Measurements from ENCODE around the gene ZFP36.

ZFP36 gene

DNA sequence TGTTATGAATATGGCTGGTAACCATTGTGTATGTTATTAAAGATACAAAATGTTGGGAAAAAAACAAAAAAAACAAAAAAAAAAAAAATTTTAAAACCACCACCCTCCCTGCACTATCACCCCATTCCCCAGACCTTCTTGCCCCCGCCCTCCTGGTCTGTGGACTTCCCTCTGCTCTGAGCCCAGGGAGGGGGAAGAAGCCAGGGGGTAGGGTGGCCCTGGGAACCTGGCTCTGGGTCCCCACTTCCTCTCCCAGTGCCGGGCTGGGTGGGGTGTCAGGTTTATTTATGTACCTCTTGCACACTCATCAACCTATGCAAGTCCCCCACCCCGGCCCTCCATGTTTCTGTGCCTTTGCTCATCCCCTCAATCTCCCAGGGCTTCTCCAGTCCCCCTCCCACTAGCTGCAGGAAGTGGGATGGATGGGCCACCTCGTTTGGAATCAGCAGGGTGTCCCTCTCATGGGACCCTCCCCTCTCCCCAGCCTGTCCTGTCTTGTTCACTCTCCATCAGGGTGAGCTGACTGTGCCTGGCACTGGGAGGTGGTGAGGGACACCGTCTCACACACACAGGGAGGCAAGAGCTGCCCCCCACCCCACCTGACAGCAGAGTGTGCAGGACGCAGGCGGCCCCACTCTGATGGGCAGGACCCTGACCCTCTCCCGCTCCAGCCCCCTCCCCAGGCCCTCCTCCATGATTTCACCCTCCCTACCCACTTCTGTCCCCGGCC, 21.6 kb upstream of the ZFP36 start:
- no peak for DNase-seq

GRCh38 chr19:39385629-39386411, 20.8 kb upstream of the ZFP36 start:
- no peak for DNase-seq

DNA sequence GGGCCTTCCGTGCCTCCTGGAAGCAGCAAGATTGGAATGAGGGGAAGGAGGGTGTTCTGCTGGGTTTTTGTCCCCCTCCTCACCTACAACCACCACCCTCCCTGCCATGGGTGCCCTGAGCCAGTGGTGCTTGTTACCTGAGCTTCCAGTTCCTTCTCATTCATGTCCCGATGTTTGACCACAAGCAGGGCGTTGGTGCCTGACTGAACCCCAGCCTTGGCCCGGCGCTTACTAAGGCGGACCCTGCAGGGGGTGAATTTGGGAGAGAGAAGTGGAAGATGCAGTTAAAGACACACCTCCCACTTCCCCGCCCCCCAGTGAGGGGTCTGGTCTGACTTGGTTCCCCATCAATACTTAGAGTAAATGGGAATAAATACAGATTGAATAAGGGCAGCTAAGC, 20.1 kb upstream of the ZFP36 start:
- DNase-seq, result no peak

DNA sequence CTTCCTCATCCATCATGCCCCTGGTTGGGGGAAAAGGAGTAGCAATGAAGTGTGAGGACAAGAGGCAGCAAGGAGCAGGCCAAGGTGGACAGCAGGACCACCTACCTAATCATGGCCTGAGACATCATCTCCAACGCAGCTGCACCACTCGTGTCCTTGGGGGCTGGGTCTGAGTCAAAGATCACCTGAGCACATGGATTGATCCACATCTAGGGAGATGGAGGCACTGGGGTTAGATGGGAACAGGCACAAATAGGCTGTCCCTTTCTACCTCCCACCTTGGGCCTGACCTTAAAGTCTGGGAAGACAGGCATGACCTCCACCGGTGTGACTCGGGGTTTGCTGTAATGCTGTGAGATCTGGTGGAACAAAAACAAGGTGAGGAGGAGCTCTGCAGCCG, 18.0 kb upstream of the ZFP36 start:
- no peak for DNase-seq

DNA sequence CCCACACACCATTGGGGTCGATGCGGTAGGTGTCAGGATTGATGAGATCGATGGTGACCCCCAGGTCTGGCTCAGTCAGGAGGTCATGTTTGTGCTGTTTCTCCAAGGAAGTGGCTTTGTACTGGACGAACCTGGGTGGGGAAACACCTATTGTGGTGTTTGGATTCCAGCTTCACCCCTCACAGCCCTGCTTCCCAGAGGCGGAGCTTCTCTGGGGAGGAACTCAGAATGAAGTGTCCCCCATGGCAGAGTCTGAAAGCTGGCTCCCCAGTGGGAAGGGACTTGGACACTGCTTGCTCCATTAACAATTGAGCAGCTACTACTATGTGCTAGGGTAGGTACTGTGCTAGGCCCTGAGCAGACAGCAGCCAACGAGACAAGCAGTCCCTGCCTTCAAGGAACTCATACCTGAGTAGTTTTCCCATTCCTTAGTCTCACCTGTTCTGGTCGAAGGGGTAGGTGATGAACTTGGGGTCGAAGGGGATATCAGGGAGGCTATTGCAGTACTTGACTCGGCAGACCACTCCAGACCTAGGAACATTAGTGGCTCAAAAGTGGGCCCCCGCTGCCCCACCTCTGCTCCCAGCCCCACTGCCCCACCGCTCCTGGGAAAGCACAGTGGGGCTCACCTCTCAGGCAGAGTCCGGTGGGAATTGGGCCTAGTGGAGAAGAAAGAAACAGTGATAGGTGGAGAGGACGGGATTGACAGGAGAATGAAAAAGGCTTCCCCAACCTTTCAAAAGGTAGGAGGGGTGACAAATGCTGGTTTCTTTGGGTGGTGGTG, 16.8 kb upstream of the ZFP36 start:
- peak; percentile 27 for DNase-seq

DNA sequence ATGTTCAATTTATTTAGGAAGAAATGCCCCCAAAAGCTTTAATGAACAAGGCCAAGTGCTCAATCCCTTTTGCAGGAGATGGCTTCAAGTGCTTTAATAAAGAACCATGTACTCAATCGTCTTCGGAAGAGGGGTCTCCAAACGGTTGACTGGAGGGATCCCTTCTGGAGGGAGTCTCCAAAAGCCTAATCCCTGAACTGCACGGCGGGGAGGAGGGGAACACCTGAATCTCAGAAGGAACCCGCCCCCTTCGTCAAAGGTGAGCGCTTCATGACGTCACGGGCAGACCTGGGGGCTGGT, 16.2 kb upstream of the ZFP36 start:
- DNase-seq, result no peak

DNA sequence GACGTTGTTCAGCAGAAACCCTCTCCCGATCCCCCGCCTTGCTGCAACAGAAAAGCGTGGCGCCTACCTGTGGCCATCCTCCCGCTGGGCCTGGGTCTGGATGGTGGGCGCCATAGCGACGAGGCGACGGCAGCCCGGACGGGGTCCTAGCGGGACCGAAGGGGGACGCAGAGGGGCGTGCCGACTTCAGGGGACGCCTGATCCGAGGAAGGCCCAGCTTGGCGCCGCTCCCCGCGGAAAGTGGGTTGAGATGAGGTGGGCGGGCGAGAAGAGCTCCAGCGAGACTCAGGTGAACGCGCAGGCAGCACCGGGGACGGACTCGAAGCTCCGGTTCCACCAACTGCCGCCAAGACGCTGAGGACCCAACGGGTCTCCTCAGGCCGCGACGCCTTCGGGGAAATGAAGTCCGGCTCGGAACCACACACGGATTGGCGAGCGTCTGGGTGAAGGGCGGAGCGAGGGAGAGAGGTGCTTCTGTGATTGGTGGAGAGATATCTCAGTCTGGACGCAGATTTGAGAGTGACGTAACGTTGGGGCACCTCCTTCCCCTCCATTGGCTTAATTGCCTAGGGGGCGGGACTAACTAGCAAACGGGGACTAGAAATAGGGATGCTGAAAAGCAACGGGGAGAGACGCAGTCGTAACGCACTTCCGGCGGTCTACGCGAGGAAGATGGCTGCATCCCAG, 15.8 kb upstream of the ZFP36 start, which contains the start of the genes MED29 and PAF1:
Gene MED29 (plus strand): TSS at position 628 of the 687 bp plus-strand sequence. CDS start 45 bp downstream, at position 673.
Gene PAF1 (minus strand): TSS at position 356 of the 687 bp plus-strand sequence. CDS start 242 bp downstream, at position 114.
- DNase-seq, result peak; percentile 100

DNA sequence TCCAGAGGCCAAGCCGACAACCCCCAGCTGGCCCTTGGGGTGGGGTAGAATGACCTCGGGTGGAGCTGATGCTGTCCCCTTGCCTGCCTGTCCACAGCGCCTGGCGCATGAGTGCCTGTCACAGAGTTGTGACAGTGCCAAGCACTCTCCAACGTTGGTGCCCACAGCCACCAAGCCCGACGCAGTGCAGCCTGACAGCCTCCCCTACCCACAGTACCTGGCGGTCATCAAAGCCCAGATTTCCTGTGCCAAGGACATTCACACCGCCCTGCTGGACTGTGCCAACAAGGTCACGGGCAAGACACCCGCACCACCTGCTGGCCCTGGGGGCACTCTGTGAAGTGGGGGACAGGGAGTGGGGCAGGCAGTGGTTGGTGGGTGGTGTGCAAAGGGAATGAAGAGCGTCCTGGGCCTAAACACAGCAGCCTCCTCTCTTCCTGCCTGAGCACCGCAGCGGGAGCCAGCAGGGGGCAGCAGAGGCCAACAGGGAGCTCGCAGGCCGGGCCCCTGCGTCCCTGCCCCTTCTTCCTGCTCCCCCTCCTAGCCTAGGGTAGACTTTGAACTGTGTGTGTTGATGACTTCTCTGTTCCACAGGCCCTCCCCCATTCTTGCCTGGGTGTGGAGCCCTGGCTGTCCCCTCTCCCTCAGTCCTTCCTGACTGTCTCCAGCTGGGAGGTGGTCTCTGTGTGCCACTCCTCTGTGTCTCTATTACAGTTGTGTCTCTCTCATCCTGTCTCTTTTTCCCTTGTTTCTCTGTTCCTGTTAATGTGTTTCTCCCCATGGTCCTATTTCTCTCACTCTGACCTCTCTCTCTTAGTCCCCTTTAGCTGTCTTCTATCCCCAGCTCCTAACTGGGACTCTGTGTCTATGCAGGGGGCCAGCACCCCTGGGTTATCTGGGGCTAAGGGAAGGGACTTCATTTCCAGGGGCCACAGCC, 9.0 kb upstream of the ZFP36 start:
- peak; percentile 81 for DNase-seq

- DNase-seq, result no peak
Measured at GRCh38 chr19:39398297-39398864, 8.3 kb upstream of the ZFP36 start.

DNA sequence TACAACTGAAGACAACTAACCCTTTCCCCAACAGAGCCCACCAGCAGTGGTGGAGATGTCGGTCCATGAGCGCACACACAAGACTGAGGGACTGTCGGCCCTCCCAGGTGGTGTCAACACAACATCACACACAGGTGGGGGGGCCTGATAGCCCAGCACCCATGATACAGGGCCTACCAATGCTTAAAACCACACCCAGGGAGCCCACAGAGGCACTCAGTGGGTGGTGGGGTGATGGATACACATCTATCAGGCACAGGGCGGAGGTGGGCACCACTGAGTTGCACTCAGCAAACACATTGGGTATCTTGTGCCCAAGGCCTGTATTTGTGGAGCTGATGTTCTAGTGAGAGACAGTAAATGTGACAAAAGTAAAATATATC, 7.0 kb upstream of the ZFP36 start:
- DNase-seq, result no peak

GRCh38 chr19:39400061-39400460, 6.6 kb upstream of the ZFP36 start:
- DNase-seq, result no peak

GRCh38 chr19:39401070-39401548, 5.5 kb upstream of the ZFP36 start:
- no peak for DNase-seq

DNA sequence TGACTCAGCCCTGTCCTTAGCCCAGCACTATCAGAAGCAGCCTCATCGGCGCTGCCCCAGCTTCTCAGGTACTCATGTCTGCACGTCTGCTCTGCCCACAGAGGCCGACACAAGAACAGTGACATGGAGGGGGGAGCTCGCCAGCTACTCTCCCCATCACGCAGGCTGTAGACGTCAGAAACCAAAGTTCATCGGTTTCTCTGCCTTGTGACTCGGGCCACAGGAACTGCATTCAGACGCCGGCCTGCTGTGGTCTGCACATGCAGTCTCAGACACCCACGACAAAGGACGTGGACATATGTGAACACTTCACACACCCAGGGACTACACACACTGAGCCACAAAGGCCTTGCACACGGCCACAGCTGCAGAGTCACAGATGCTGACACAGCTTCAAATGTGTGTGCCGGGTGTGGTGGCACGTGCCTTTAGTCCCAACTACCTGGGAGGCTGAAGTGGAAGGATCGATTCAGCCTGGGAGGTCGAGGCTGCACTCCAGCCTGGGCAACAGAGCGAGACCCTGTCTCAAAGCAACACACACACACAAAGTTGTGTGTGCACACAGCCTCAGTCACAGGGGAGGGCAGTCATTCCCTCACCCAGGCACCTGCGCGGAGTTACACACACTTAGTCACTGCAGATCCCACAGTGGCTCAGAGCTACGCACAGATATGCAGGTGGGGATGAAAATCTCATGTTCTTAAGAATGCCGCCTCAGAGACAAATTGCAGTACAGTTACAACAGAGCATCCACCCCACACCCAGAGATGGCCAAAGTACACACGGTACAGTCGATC, 4.9 kb upstream of the ZFP36 start:
- no peak for DNase-seq

DNA sequence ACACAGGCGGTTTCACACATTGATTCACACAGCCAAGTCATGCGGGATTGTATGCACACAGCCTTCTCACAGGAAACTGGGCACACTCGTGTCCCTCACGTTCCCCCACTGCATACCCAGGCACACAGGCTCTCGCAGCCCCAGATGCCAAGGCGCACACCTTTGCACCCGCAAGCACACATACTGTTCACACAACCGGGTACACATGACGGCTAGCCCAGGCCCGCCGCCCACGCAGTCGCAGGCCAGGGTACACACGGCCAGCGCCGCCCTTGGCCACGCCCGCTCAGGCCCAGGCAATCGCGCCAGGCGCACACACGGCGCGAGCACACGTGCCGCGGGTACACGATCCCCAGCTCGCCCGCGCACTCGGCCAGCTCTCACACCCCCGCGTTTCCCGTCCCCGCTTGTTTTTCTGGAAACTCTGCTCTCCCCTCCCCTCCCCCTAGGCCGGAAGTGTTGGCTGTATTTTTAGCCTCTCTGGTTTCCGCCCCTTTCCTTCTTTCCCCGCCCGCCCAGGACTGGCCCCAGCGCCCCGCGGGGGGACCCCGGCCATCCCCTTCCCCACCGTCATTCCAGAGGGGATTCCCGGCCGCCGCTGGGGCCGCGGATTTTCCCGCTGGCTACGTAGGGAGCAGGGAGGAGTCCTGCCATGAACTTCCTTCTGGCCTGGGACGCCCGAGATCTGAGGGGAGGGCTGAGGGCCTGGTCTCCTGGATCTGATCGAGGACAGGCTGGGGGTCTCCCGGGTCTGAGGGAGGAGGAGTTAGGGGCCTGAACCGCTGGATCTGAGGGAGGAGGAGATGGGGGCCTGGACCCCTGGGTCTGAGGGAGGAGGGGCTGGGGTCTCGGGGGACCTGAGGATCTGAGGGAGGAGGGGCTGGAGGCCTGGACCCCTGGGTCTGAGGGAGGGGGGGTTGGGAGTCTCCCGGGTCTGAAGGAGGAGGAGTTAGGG, 4.0 kb upstream of the ZFP36 start:
- DNase-seq, result peak; percentile 91

- DNase-seq, result peak; percentile 93
Measured at GRCh38 chr19:39403331-39404312, 3.0 kb upstream of the ZFP36 start.

- DNase-seq, result no peak
Measured at GRCh38 chr19:39405261-39405957, 1.2 kb upstream of the ZFP36 start.

- no peak for DNase-seq
Measured at GRCh38 chr19:39405958-39406655, 540 bp upstream of the ZFP36 start.
